Neural progenitor cell (in vitro differentiated cells): Measurements from ENCODE around the gene CELA2B. TPM values are rescaled to one million over a fixed set of nuclear protein-coding genes. Genes with fewer than 3 reads are reported as not detected.
"Not testable (repeated sequence)": the region's sequence is repeated elsewhere in the genome, so short reads cannot be mapped to it uniquely, and the experiment has no call there.

Experiments
- DNase-seq: peaks from one replicate; pipeline ENCODE4 v3.0.0-alpha.2; 2016; ENCODE audit warnings: low spot score
- H2AFZ ChIP-seq: fragments of 200-600 bp; sonication (generic); replicated peaks from 2 replicates; pipeline ENCODE4 v1.6.1; 2016; ENCODE audit warnings: antibody characterized with exemption
- H3F3A ChIP-seq: fragments of 200-600 bp; sonication (generic); 2 replicates; pipeline ENCODE4 v1.6.1; 2016; ENCODE audit warnings: antibody characterized with exemption, low read depth
- H3K27ac ChIP-seq: fragments of 200-600 bp; sonication (generic); 2 replicates; pipeline ENCODE4 v1.5.1; 2016; ENCODE audit warnings: mild to moderate bottlenecking
- H3K27me3 ChIP-seq: fragments of 200-600 bp; sonication (generic); 2 replicates; pipeline ENCODE4 v1.6.1; 2016; ENCODE audit warnings: mild to moderate bottlenecking, moderate library complexity
- H3K36me3 ChIP-seq: fragments of 200-600 bp; sonication (generic); 2 replicates; pipeline ENCODE4 v1.5.1; 2016
- H3K4me1 ChIP-seq: fragments of 200-600 bp; sonication (generic); 2 replicates; pipeline ENCODE4 v1.6.1; 2016; ENCODE audit warnings: mixed run types
- H3K4me2 ChIP-seq: fragments of 200-600 bp; sonication (generic); 2 replicates; pipeline ENCODE4 v1.6.1; 2016
- H3K4me3 ChIP-seq: fragments of 200-600 bp; sonication (generic); 2 replicates; pipeline ENCODE4 v1.5.1; 2016
- H3K79me2 ChIP-seq: fragments of 200-600 bp; sonication (generic); 2 replicates; pipeline ENCODE4 v1.6.1; 2016; ENCODE audit warnings: low read depth
- H3K9ac ChIP-seq: fragments of 200-600 bp; sonication (generic); 2 replicates; pipeline ENCODE4 v1.6.1; 2016
- H3K9me3 ChIP-seq: fragments of 200-600 bp; sonication (generic); 2 replicates; pipeline ENCODE4 v1.5.1; 2016; ENCODE audit warnings: low read depth
- H4K20me1 ChIP-seq: fragments of 200-600 bp; sonication (generic); 2 replicates; pipeline ENCODE4 v1.6.1; 2016; ENCODE audit warnings: low read depth
- H3K27ac Mint-ChIP-seq: 3 replicates; pipeline ENCODE4 v1.8.0; 2021; ENCODE audit warnings: mixed read lengths
- H3K27me3 Mint-ChIP-seq: 2 replicates; pipeline ENCODE4 v1.8.0; 2022; ENCODE audit warnings: low read depth, mild to moderate bottlenecking, inconsistent platforms, moderate library complexity, mixed read lengths; ENCODE audit not compliant: insufficient read depth
- H3K36me3 Mint-ChIP-seq: 3 replicates; pipeline ENCODE4 v1.8.0; 2021; ENCODE audit warnings: mixed read lengths
- H3K4me1 Mint-ChIP-seq: 3 replicates; pipeline ENCODE4 v1.8.0; 2021; ENCODE audit warnings: mixed read lengths
- H3K4me3 Mint-ChIP-seq: 3 replicates; pipeline ENCODE4 v1.8.0; 2021; ENCODE audit warnings: mild to moderate bottlenecking, moderate library complexity, mixed read lengths
- H3K9me3 Mint-ChIP-seq: 3 replicates; pipeline ENCODE4 v1.8.0; 2020; ENCODE audit warnings: mixed read lengths
- EZH2 ChIP-seq: fragments of 200-600 bp; sonication (generic); IDR thresholded peaks from 2 replicates; pipeline ENCODE4 v1.6.1; 2017; ENCODE audit warnings: antibody characterized with exemption, mild to moderate bottlenecking, moderate library complexity
- EZH2phosphoT487 ChIP-seq: fragments of 200-600 bp; sonication (generic); IDR thresholded peaks from 2 replicates; pipeline ENCODE4 v1.6.1; 2017; ENCODE audit warnings: antibody characterized with exemption
- total RNA-seq: library from RNA; depleted of rRNA; stranded (reverse); fragments of >200 nt; gene quantifications from 2 replicates; pipeline ENCODE4 v1.2.3, GENCODE V29; 2015; ENCODE audit warnings: low replicate concordance
- TF ChIP-seq, protein P1 (sequence below): fragments of 200-600 bp; sonication (generic); IDR thresholded peaks from 2 replicates; pipeline ENCODE4 v1.5.1; 2017; ENCODE audit warnings: antibody characterized with exemption, mild to moderate bottlenecking

The CELA2B gene
- total RNA-seq, 1 donor from 2014 or later = not detected

DNA sequence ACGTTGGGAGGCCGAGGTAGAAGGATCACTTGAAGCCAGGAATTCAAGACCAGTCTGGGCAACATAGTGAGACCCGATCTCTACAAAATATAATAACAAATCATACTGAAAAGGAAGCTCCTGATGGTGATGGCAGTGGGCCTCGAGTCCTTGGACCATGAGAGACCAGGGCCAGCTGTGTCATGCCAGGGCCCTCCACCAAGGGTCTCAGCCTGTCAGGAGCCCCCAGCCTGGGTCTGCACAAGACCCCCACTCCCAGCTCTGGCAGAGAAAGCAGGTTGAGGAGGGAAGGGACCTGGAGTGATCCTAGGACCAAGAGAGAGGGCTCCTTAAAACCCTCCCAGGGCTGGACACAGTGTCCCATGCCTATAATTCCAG, 44.3 kb upstream of the CELA2B start:
- Mint-ChIP-seq H3K27me3 (peaks cover 10% of the 10 kb centered on the region), H3K4me3 (no peak overlapping the region), H3K36me3 (no peaks in the 10 kb centered on the region), H3K27ac (no peak overlapping the region), H3K4me1 (peaks cover 9% of the 10 kb centered on the region), H3K9me3 (no peaks in the 10 kb centered on the region)
- Histone ChIP-seq H2AFZ (no peak overlapping the region), H3K36me3 (no peaks in the 10 kb centered on the region), H3K27ac (no peak overlapping the region), H3K9ac (no peak overlapping the region), H3K79me2 (no peaks in the 10 kb centered on the region), H4K20me1 (no peaks in the 10 kb centered on the region), H3K27me3 (no peaks in the 10 kb centered on the region), H3K4me3 (no peak overlapping the region), H3K9me3 (no peaks in the 10 kb centered on the region), H3K4me2 (no peak overlapping the region), H3K4me1 (no peaks in the 10 kb centered on the region), H3F3A (no peaks in the 10 kb centered on the region)
- no peak for DNase-seq
- TF ChIP-seq, protein P1, sequence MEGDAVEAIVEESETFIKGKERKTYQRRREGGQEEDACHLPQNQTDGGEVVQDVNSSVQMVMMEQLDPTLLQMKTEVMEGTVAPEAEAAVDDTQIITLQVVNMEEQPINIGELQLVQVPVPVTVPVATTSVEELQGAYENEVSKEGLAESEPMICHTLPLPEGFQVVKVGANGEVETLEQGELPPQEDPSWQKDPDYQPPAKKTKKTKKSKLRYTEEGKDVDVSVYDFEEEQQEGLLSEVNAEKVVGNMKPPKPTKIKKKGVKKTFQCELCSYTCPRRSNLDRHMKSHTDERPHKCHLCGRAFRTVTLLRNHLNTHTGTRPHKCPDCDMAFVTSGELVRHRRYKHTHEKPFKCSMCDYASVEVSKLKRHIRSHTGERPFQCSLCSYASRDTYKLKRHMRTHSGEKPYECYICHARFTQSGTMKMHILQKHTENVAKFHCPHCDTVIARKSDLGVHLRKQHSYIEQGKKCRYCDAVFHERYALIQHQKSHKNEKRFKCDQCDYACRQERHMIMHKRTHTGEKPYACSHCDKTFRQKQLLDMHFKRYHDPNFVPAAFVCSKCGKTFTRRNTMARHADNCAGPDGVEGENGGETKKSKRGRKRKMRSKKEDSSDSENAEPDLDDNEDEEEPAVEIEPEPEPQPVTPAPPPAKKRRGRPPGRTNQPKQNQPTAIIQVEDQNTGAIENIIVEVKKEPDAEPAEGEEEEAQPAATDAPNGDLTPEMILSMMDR = no peak
- TF ChIP-seq EZH2phosphoT487 (no peak), EZH2 (no peak)

- Mint-ChIP-seq H3K4me1 (peaks cover 10% of the 10 kb centered on the region), H3K27me3 (peaks cover 13% of the 10 kb centered on the region), H3K9me3 (no peaks in the 10 kb centered on the region), H3K36me3 (no peaks in the 10 kb centered on the region), H3K27ac (no peak overlapping the region), H3K4me3 (no peak overlapping the region)
- Histone ChIP-seq H3K4me2 (no peak overlapping the region), H3K79me2 (no peaks in the 10 kb centered on the region), H3K4me1 (no peaks in the 10 kb centered on the region), H4K20me1 (no peaks in the 10 kb centered on the region), H3K36me3 (no peaks in the 10 kb centered on the region), H3K27ac (no peak overlapping the region), H3K9ac (no peak overlapping the region), H3K9me3 (no peaks in the 10 kb centered on the region), H3K27me3 (no peaks in the 10 kb centered on the region), H3K4me3 (no peak overlapping the region), H2AFZ (no peak overlapping the region), H3F3A (no peaks in the 10 kb centered on the region)
- TF ChIP-seq EZH2phosphoT487 (no peak), EZH2 (no peak)
- TF ChIP-seq, protein P1 = no peak
- no peak for DNase-seq
Observed at GRCh38 chr1:15432324-15432723, 43.6 kb upstream of the CELA2B start.

DNA sequence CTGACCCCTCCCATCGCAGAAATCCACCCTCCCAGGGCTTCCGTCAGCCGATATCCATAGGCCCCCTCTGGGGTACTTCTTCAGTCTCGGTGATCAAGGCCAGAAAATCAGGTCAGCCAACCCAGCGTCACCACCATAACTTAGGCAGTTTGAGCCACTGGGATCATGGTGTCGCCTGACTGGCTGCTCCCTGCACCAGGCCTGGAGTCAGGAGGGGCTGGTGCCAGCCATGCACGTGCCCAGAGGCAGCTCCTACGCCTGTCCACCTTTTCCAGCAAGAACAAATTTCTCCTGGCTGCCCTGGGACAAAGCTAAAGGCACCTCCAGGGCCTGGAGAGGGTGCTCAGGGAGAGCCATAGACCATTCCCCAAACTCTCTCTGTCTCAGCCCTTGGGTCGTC, 42.4 kb upstream of the CELA2B start:
- H3K27me3 Mint-ChIP-seq = peaks cover 10% of the 10 kb centered on the region
- no peak overlapping the region for H3K4me3 Mint-ChIP-seq
- H3K36me3 ChIP-seq = no peaks in the 10 kb centered on the region
- no peak overlapping the region for H3K4me3 ChIP-seq
- no peaks in the 10 kb centered on the region for H3K36me3 Mint-ChIP-seq
- no peak overlapping the region for H3K4me2 ChIP-seq
- TF ChIP-seq EZH2phosphoT487 (no peak), EZH2 (no peak)
- TF ChIP-seq, protein P1 = no peak
- H3K79me2 ChIP-seq = no peaks in the 10 kb centered on the region
- no peak overlapping the region for H3K27ac ChIP-seq
- no peaks in the 10 kb centered on the region for H3K9me3 ChIP-seq
- H3K27me3 ChIP-seq = no peaks in the 10 kb centered on the region
- H3F3A ChIP-seq = no peaks in the 10 kb centered on the region
- no peak overlapping the region for H2AFZ ChIP-seq
- H3K27ac Mint-ChIP-seq = no peak overlapping the region
- peaks cover 12% of the 10 kb centered on the region for H3K4me1 Mint-ChIP-seq
- DNase-seq = no peak
- no peak overlapping the region for H3K9ac ChIP-seq
- H4K20me1 ChIP-seq = no peaks in the 10 kb centered on the region
- no peaks in the 10 kb centered on the region for H3K9me3 Mint-ChIP-seq
- no peaks in the 10 kb centered on the region for H3K4me1 ChIP-seq

DNA sequence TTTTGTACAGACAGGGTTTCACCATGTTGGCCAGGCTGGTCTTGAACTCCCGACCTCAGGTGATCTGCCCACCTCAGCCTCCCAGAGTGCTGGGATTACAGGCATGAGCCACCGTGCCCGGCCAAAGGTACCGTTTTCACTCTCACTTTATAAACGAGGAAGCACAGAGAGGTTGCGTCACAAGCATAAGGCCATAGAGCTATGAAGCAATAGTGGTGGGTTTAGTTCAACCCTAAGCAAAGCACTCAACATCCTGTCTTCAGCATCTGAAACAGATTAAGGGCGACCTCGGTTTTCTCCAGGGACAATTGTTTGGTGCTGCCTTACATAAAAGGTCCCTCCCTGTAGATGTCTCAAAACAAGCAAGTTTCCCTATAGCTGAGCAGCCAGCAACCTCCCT, 41.2 kb upstream of the CELA2B start:
- H4K20me1 ChIP-seq, H3K79me2 ChIP-seq, H3K27ac ChIP-seq, H3K9me3 ChIP-seq, H3K9ac ChIP-seq, H3K4me1 ChIP-seq, H2AFZ ChIP-seq, H3K36me3 ChIP-seq, H3F3A ChIP-seq, H3K4me3 ChIP-seq, H3K27me3 Mint-ChIP-seq, H3K27ac Mint-ChIP-seq, H3K36me3 Mint-ChIP-seq, DNase-seq, H3K27me3 ChIP-seq, H3K4me3 Mint-ChIP-seq, H3K9me3 Mint-ChIP-seq, H3K4me2 ChIP-seq: not testable (repeated sequence)
- H3K4me1 Mint-ChIP-seq = peaks cover 12% of the 10 kb centered on the region
